IPS-18a (cell line): ENCODE measurements around the gene ZNF609.

ENCODE experiments used
- H3K27ac ChIP-seq: one replicate; pipeline ENCODE4 v1.5.1; 2013; ENCODE audit warnings: low read length
- H3K27me3 ChIP-seq: one replicate; pipeline ENCODE4 v1.6.1; 2013; ENCODE audit warnings: mild to moderate bottlenecking, low read length; ENCODE audit not compliant: control insufficient read depth, insufficient read depth
- H3K36me3 ChIP-seq: one replicate; pipeline ENCODE4 v1.6.1; 2013; ENCODE audit warnings: low read depth, low read length; ENCODE audit not compliant: control insufficient read depth
- H3K4me1 ChIP-seq: one replicate; pipeline ENCODE4 v1.6.1; 2013; ENCODE audit warnings: low read depth, low read length; ENCODE audit not compliant: control insufficient read depth
- H3K4me3 ChIP-seq: one replicate; pipeline ENCODE4 v1.5.1; 2013; ENCODE audit warnings: low read length
- H3K9ac ChIP-seq: one replicate; pipeline ENCODE4 v1.6.1; 2013; ENCODE audit warnings: mild to moderate bottlenecking, low read length, moderate library complexity
- H3K9me3 ChIP-seq: one replicate; pipeline ENCODE4 v1.6.1; 2013; ENCODE audit warnings: low read depth, low read length; ENCODE audit not compliant: control insufficient read depth

The ZNF609 gene

GRCh38 chr15:64528871-64529270 is 68.5 kb downstream of the ZNF609 start:
- no peaks in the 10 kb centered on the region for H3K36me3 ChIP-seq
- H3K27me3 ChIP-seq = no peaks in the 10 kb centered on the region
- H3K9ac ChIP-seq = no peak overlapping the region
- no peaks in the 10 kb centered on the region for H3K9me3 ChIP-seq
- no peak overlapping the region for H3K4me3 ChIP-seq
- H3K4me1 ChIP-seq = peaks cover 5% of the 10 kb centered on the region
- no peak overlapping the region for H3K27ac ChIP-seq

- Histone ChIP-seq H3K36me3 (no peaks in the 10 kb centered on the region), H3K4me1 (peaks cover 5% of the 10 kb centered on the region), H3K27ac (no peak overlapping the region), H3K9me3 (no peaks in the 10 kb centered on the region), H3K9ac (no peak overlapping the region), H3K27me3 (no peaks in the 10 kb centered on the region), H3K4me3 (no peak overlapping the region)
Measured at GRCh38 chr15:64530472-64530871, 70.1 kb downstream of the ZNF609 start.

GRCh38 chr15:64530918-64531317 is 70.5 kb downstream of the ZNF609 start:
- H3K36me3 ChIP-seq = no peaks in the 10 kb centered on the region

GRCh38 chr15:64532521-64533315 is 72.3 kb downstream of the ZNF609 start:
- Histone ChIP-seq H3K4me1 (no peaks in the 10 kb centered on the region), H3K4me3 (no peak overlapping the region), H3K27me3 (no peaks in the 10 kb centered on the region), H3K27ac (no peak overlapping the region), H3K36me3 (no peaks in the 10 kb centered on the region), H3K9me3 (no peaks in the 10 kb centered on the region), H3K9ac (no peak overlapping the region)

More at GRCh38 chr15:64530918-64531317, 70.5 kb downstream of the ZNF609 start:
- H3K4me3 ChIP-seq = no peak overlapping the region
- peaks cover 5% of the 10 kb centered on the region for H3K4me1 ChIP-seq
- no peak overlapping the region for H3K27ac ChIP-seq
- no peak overlapping the region for H3K9ac ChIP-seq
- H3K9me3 ChIP-seq = no peaks in the 10 kb centered on the region
- H3K27me3 ChIP-seq = no peaks in the 10 kb centered on the region

- H3K9ac ChIP-seq = no peak overlapping the region
- no peak overlapping the region for H3K4me3 ChIP-seq
- H3K27me3 ChIP-seq = no peaks in the 10 kb centered on the region
- H3K4me1 ChIP-seq = no peaks in the 10 kb centered on the region
- H3K36me3 ChIP-seq = no peaks in the 10 kb centered on the region
- no peaks in the 10 kb centered on the region for H3K9me3 ChIP-seq
- no peak overlapping the region for H3K27ac ChIP-seq
Measured at GRCh38 chr15:64535460-64536243, 75.3 kb downstream of the ZNF609 start.

- no peak overlapping the region for H3K9ac ChIP-seq
- no peaks in the 10 kb centered on the region for H3K9me3 ChIP-seq
- H3K4me3 ChIP-seq = no peak overlapping the region
- H3K27me3 ChIP-seq = no peaks in the 10 kb centered on the region
- H3K36me3 ChIP-seq = no peaks in the 10 kb centered on the region
- H3K27ac ChIP-seq = no peak overlapping the region
- H3K4me1 ChIP-seq = no peaks in the 10 kb centered on the region
Measured at GRCh38 chr15:64536244-64536836, 76.0 kb downstream of the ZNF609 start.

GRCh38 chr15:64542091-64542490 is 81.7 kb downstream of the ZNF609 start:
- H3K4me1 ChIP-seq = no peaks in the 10 kb centered on the region
- H3K4me3 ChIP-seq = no peak overlapping the region
- no peak overlapping the region for H3K9ac ChIP-seq
- H3K36me3 ChIP-seq = no peaks in the 10 kb centered on the region
- no peaks in the 10 kb centered on the region for H3K27me3 ChIP-seq
- H3K9me3 ChIP-seq = no peaks in the 10 kb centered on the region
- no peak overlapping the region for H3K27ac ChIP-seq

- Histone ChIP-seq H3K9ac (no peak overlapping the region), H3K27ac (no peak overlapping the region), H3K4me3 (no peak overlapping the region), H3K4me1 (no peaks in the 10 kb centered on the region), H3K36me3 (no peaks in the 10 kb centered on the region), H3K27me3 (no peaks in the 10 kb centered on the region), H3K9me3 (no peaks in the 10 kb centered on the region)
Measured at GRCh38 chr15:64544450-64544849, 84.1 kb downstream of the ZNF609 start.

- no peaks in the 10 kb centered on the region for H3K27me3 ChIP-seq
- no peaks in the 10 kb centered on the region for H3K4me1 ChIP-seq
- H3K9ac ChIP-seq = no peak overlapping the region
- no peak overlapping the region for H3K27ac ChIP-seq
- H3K4me3 ChIP-seq = no peak overlapping the region
- no peaks in the 10 kb centered on the region for H3K9me3 ChIP-seq
- no peaks in the 10 kb centered on the region for H3K36me3 ChIP-seq
Measured at GRCh38 chr15:64547275-64547674, 86.9 kb downstream of the ZNF609 start.

- H3K4me3 ChIP-seq = no peak overlapping the region
- no peaks in the 10 kb centered on the region for H3K36me3 ChIP-seq
- no peak overlapping the region for H3K9ac ChIP-seq
- no peak overlapping the region for H3K27ac ChIP-seq
- no peaks in the 10 kb centered on the region for H3K9me3 ChIP-seq
- H3K4me1 ChIP-seq = no peaks in the 10 kb centered on the region
- H3K27me3 ChIP-seq = no peaks in the 10 kb centered on the region
Measured at GRCh38 chr15:64548235-64548634, 87.9 kb downstream of the ZNF609 start.

- H3K9me3 ChIP-seq = no peaks in the 10 kb centered on the region
- no peaks in the 10 kb centered on the region for H3K27me3 ChIP-seq
- H3K36me3 ChIP-seq = no peaks in the 10 kb centered on the region
- no peaks in the 10 kb centered on the region for H3K4me1 ChIP-seq
- H3K4me3 ChIP-seq = no peak overlapping the region
- H3K9ac ChIP-seq = no peak overlapping the region
- no peak overlapping the region for H3K27ac ChIP-seq
Measured at GRCh38 chr15:64549860-64550259, 89.5 kb downstream of the ZNF609 start.
